H1 (cell line): Measurements from ENCODE around the gene MTR. TPM values are rescaled to one million over a fixed set of nuclear protein-coding genes. Genes with fewer than 3 reads are reported as not detected.

Experiments used
- polyA plus RNA-seq, 7 experiments: library from polyadenylated mRNA; depleted of rRNA in 3 of 7; stranded (reverse) in 5 of 7; unstranded in 2 of 7; fragments of >200 nt in 5 of 7; fragments of 200-250 nt in 2 of 7; gene quantifications; 1 replicate in 5 of 7; 2 replicates in 1 of 7; 4 replicates in 1 of 7; pipeline versions ENCODE4 v1.2.1 to v1.2.3, GENCODE V29; 2011 to 2013; ENCODE audit warnings: missing spikeins in 2 of 7, mixed read lengths in 2 of 7
- total RNA-seq: library from RNA; stranded (reverse); fragmentation: NEBNext Ultra II Directional; extraction: Animal tissue kit (Norgen Biotek cat#: 25700); gene quantifications from 2 replicates; pipeline ENCODE4 v1.2.1, GENCODE V29; 2021
- TF ChIP-seq, protein P1 (sequence below): IDR thresholded peaks from 2 replicates; pipeline ENCODE4 v1.6.1; 2011; ENCODE audit warnings: low read depth, mild to moderate bottlenecking, low read length; ENCODE audit not compliant: insufficient read depth

The MTR gene
- total and polyA plus RNA-seq, 2 of the 8 experiments (the other 6 are each of a cell fraction or from before 2014, with no cell fraction given): 4.8 to 27.4 TPM

GRCh38 chr1:236869911-236870310 lies 74.8 kb downstream of the MTR start (continued):
- TF ChIP-seq, protein P1, sequence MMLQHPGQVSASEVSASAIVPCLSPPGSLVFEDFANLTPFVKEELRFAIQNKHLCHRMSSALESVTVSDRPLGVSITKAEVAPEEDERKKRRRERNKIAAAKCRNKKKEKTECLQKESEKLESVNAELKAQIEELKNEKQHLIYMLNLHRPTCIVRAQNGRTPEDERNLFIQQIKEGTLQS: no peak
